MCF 10A (cell line): Measurements from ENCODE around the gene MAD1L1. TPM values are rescaled to one million over a fixed set of nuclear protein-coding genes. Genes with fewer than 3 reads are reported as not detected.
"Not testable (repeated sequence)": the region's sequence is repeated elsewhere in the genome, so short reads cannot be mapped to it uniquely, and the experiment has no call there.

ENCODE experiments used
- BruUV-seq: library from RNA; stranded (reverse); fragments of 400-500 nt; replicated peaks from 2 replicates; lab custom pipeline; 2021; lab: Mats Ljungman, UMichigan
- CTCF ChIA-PET: fragments of 300-600 bp; sonication (Branson Sonifier 250); formaldehyde crosslinking; extraction: SDS; loops from one replicate; lab custom pipeline; 2021; ENCODE audit warnings: antibody characterized with exemption, inconsistent platforms; lab: Yijun Ruan, JAX
- POLR2A ChIA-PET: fragments of 300-600, 350-650 bp; sonication (Branson Sonifier 250); formaldehyde crosslinking; extraction: SDS; loops from one replicate; lab custom pipeline; 2020; ENCODE audit warnings: antibody characterized with exemption, inconsistent platforms; lab: Yijun Ruan, JAX
- DNase-seq: peaks from one replicate; pipeline ENCODE4 v3.0.0-alpha.2; 2018; ENCODE audit not compliant: unreplicated experiment
- H3K27ac Mint-ChIP-seq: one replicate; pipeline ENCODE4 v1.8.0; 2022; ENCODE audit warnings: mild to moderate bottlenecking, low read depth, mixed read lengths; ENCODE audit not compliant: unreplicated experiment
- H3K27me3 Mint-ChIP-seq: one replicate; pipeline ENCODE4 v1.8.0; 2022; ENCODE audit warnings: mixed read lengths; ENCODE audit not compliant: insufficient read depth, unreplicated experiment
- H3K36me3 Mint-ChIP-seq: one replicate; pipeline ENCODE4 v1.8.0; 2022; ENCODE audit warnings: mild to moderate bottlenecking, moderate library complexity, mixed read lengths; ENCODE audit not compliant: insufficient read depth, unreplicated experiment
- H3K4me1 Mint-ChIP-seq: one replicate; pipeline ENCODE4 v1.8.0; 2022; ENCODE audit warnings: mixed read lengths; ENCODE audit not compliant: insufficient read depth, unreplicated experiment
- H3K4me3 Mint-ChIP-seq: one replicate; pipeline ENCODE4 v1.8.0; 2022; ENCODE audit warnings: mild to moderate bottlenecking, moderate library complexity, mixed read lengths; ENCODE audit not compliant: unreplicated experiment
- H3K9me3 Mint-ChIP-seq: one replicate; pipeline ENCODE4 v1.8.0; 2022; ENCODE audit warnings: mixed read lengths; ENCODE audit not compliant: unreplicated experiment
- intact Hi-C: fragments of 100-400 bp; cut with micrococcal nuclease; formaldehyde crosslinking; loops from 2 replicates; pipeline ENCODE4 v1.14.1; 2022
- total RNA-seq: library from RNA; stranded (reverse); gene quantifications from 2 replicates; pipeline ENCODE4 v1.2.3, GENCODE V29; 2022
- TF ChIP-seq, protein P1 (sequence below): fragments of 200-600 bp; IDR thresholded peaks from one replicate; pipeline ENCODE4 v1.8.0; 2022; ENCODE audit warnings: antibody characterized with exemption, mild to moderate bottlenecking; ENCODE audit not compliant: unreplicated experiment

Gene MAD1L1
- total RNA-seq, 1 experiment from 2014 or later = 25.2 TPM

DNA sequence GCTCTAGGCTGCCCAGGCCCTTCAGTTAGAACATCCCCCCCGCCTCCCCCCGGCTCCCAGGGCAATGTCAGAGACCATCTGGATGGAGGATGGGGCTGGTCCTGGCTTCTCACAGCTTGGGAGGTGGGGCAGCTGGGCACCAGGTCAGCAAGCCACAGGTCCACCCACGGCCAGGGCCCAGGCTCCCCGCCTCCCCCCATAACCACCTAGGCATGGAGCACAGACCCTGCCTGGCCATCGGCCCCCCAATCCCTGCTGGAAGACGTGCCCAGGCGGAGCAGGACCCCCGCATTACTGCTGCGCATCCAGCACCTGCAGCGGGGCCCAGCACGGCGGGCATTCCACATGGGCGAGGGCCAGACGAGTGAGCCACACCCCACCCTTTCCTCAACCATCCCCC lies 393.0 kb downstream of the MAD1L1 start:
- H3K4me1 Mint-ChIP-seq = no peaks in the 10 kb centered on the region
- H3K27ac Mint-ChIP-seq = no peak overlapping the region
- H3K27me3 Mint-ChIP-seq = no peaks in the 10 kb centered on the region
- CTCF ChIA-PET = no interaction called here
- H3K4me3 Mint-ChIP-seq = no peak overlapping the region
- H3K9me3 Mint-ChIP-seq = no peaks in the 10 kb centered on the region
- no peak for DNase-seq
- no TSS peak for BruUV-seq
- TF ChIP-seq, protein P1, sequence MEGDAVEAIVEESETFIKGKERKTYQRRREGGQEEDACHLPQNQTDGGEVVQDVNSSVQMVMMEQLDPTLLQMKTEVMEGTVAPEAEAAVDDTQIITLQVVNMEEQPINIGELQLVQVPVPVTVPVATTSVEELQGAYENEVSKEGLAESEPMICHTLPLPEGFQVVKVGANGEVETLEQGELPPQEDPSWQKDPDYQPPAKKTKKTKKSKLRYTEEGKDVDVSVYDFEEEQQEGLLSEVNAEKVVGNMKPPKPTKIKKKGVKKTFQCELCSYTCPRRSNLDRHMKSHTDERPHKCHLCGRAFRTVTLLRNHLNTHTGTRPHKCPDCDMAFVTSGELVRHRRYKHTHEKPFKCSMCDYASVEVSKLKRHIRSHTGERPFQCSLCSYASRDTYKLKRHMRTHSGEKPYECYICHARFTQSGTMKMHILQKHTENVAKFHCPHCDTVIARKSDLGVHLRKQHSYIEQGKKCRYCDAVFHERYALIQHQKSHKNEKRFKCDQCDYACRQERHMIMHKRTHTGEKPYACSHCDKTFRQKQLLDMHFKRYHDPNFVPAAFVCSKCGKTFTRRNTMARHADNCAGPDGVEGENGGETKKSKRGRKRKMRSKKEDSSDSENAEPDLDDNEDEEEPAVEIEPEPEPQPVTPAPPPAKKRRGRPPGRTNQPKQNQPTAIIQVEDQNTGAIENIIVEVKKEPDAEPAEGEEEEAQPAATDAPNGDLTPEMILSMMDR = no peak
- H3K36me3 Mint-ChIP-seq = peaks cover 6% of the 10 kb centered on the region
- POLR2A ChIA-PET = no interaction called here
- intact Hi-C loops = no loop called here

DNA sequence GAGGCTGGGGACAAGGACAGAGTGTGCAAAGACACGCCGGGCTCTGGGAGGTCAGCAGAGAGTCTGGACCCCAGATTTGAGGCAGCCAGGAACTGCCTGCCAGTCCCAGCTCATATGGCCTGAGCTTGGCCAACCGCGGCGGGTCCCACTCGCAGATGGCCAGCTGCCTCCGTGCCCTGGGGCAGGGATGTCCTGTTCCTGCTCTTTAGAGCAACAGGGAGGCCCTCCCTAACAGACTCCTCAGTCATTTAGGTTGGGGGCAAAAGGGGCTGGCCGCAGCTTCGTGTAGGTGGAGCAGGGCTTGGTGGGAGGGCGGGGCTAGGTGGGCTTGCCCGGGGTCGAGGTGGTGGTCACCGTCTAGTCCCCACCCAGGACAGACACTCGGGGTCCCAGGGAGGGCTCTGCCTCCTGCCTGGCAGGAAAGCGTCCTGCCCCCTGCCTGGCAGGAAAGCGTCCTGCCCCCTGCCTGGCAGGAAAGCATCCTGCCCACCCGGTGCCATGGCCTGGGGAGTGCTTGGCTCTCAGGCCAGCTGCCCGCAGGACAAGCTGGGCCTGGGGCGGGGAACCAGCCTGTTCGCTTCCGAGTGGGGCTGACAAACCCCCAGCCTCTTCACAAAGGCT lies 393.7 kb downstream of the MAD1L1 start:
- H3K27me3 Mint-ChIP-seq, POLR2A ChIA-PET: not testable (repeated sequence)

GRCh38 chr7:1838544-1838872 lies 394.2 kb downstream of the MAD1L1 start:
- DNase-seq, CTCF ChIA-PET, H3K4me3 Mint-ChIP-seq, intact Hi-C loops, H3K27me3 Mint-ChIP-seq, H3K36me3 Mint-ChIP-seq, POLR2A ChIA-PET, H3K27ac Mint-ChIP-seq, H3K9me3 Mint-ChIP-seq, BruUV-seq, H3K4me1 Mint-ChIP-seq: not testable (repeated sequence)

More for the DNA sequence above, 393.7 kb downstream of the MAD1L1 start:
- DNase-seq, intact Hi-C loops, H3K4me1 Mint-ChIP-seq, H3K36me3 Mint-ChIP-seq, H3K27ac Mint-ChIP-seq, CTCF ChIA-PET, H3K4me3 Mint-ChIP-seq, H3K9me3 Mint-ChIP-seq, BruUV-seq: not testable (repeated sequence)

- H3K4me1 Mint-ChIP-seq, H3K27ac Mint-ChIP-seq, DNase-seq, POLR2A ChIA-PET, intact Hi-C loops, H3K4me3 Mint-ChIP-seq, BruUV-seq, H3K36me3 Mint-ChIP-seq, CTCF ChIA-PET, H3K9me3 Mint-ChIP-seq, H3K27me3 Mint-ChIP-seq: not testable (repeated sequence)
Measured at GRCh38 chr7:1837696-1838543, 394.8 kb downstream of the MAD1L1 start.

DNA sequence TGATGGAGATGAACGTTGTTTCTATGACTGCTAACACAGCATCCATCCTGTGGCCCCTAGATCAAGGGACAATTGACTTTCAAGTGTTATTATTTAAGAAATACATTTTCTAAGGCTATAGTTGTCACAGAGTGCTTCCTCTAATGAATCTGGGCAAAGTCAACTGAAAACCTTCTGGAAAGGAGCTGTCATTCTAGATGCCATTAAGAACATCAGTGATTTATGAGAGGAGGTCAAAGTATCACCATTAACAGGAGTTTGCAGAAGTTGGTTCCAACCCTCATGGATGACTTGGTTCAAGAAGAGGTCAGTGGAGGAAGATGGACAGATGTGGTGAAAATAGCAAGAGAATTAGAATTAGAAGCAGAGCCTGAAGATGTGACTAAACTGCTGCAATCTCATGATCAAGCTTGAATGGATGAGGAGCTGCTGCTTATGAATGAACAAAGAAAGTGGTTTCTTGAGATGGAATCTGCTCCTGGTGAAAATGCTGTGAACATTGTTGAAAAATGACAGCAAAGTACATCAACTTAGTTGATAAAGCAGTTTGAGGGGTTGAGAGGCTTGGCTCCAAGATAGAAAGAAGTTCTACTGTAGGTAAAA lies 400.7 kb downstream of the MAD1L1 start:
- H3K4me1 Mint-ChIP-seq, DNase-seq, CTCF ChIA-PET, POLR2A ChIA-PET, BruUV-seq, intact Hi-C loops, H3K27ac Mint-ChIP-seq, H3K4me3 Mint-ChIP-seq, H3K27me3 Mint-ChIP-seq, H3K36me3 Mint-ChIP-seq: not testable (repeated sequence)
- peaks cover 15% of the 10 kb centered on the region for H3K9me3 Mint-ChIP-seq

- H3K27me3 Mint-ChIP-seq, H3K4me1 Mint-ChIP-seq, DNase-seq, intact Hi-C loops, H3K36me3 Mint-ChIP-seq, CTCF ChIA-PET, POLR2A ChIA-PET, H3K4me3 Mint-ChIP-seq, H3K27ac Mint-ChIP-seq, BruUV-seq: not testable (repeated sequence)
- peaks cover 15% of the 10 kb centered on the region for H3K9me3 Mint-ChIP-seq
Measured at GRCh38 chr7:1831471-1831870, 401.3 kb downstream of the MAD1L1 start.

DNA sequence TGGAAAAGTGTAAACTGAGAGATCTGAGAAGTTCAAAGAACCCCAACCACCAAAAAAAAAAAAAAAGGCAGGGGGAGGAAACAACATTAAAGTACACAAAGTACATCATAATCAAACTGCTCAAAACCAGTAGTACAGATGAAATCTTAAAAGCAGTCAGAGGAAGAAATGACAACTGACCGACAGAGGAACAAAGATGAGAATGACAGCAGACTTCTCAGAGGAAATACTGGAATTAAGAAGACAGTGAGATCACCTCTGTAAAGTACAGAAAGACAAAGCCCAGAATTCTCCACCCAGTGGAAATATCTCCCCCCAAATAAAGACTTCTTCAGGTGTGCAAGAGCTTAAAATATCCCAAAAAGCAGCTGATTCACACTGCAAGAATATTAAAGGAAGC lies 403.1 kb downstream of the MAD1L1 start:
- H3K4me3 Mint-ChIP-seq, POLR2A ChIA-PET, H3K27ac Mint-ChIP-seq, BruUV-seq, CTCF ChIA-PET, H3K36me3 Mint-ChIP-seq, intact Hi-C loops, DNase-seq, H3K4me1 Mint-ChIP-seq, H3K27me3 Mint-ChIP-seq: not testable (repeated sequence)
- peaks cover 15% of the 10 kb centered on the region for H3K9me3 Mint-ChIP-seq
